ENCODE results near the gene SHC2. TPM values are rescaled to one million over a fixed set of nuclear protein-coding genes. Genes with fewer than 3 reads are reported as not detected.

Gene SHC2
- total RNA-seq, 4 donors from 2014 or later: 14.6 to 25.0 (median 17.8) TPM

- intact Hi-C loops (cut with DNase I; ENCODE audit: low total_unique reads): no loop called here
- TF ChIP-seq POLR2A (IDR thresholded peaks at IDR 0.05) (no peak), CTCF (IDR thresholded peaks at IDR 0.05) (no peak)
- H3K4me3 ChIP-seq (ENCODE audit: low read depth, poor library complexity, severe bottlenecking): no peak overlapping the region
- 58 to 68% methylated on average over 31 to 32 of the region's 38 CpGs for WGBS, 2 donors
- no peak for DNase-seq (ENCODE audit: low spot score in 2 of 2)
These were observed 57.4 kb downstream of the SHC2 start for GRCh38 chr19:403221-404027.

- intact Hi-C loops (cut with DNase I; ENCODE audit: low total_unique reads): no loop called here
- TF ChIP-seq CTCF (IDR thresholded peaks at IDR 0.05): no peak
- TF ChIP-seq POLR2A (IDR thresholded peaks at IDR 0.05): no peak
- WGBS, 2 donors: 85 to 86% methylated on average over 11 of the region's 11 CpGs
- DNase-seq (ENCODE audit: low spot score in 2 of 2): no peak
- no peak overlapping the region for H3K4me3 ChIP-seq (ENCODE audit: low read depth, poor library complexity, severe bottlenecking)
These were observed 58.0 kb downstream of the SHC2 start for GRCh38 chr19:402786-403185.

- WGBS, 2 donors: 26 to 43% methylated on average over 20 to 38 of the region's 38 CpGs
- peak in 1 of 2 donors; percentile 73 for DNase-seq (ENCODE audit: low spot score in 2 of 2)
- H3K4me3 ChIP-seq (ENCODE audit: low read depth, poor library complexity, severe bottlenecking): no peak overlapping the region
- intact Hi-C loops (cut with DNase I; ENCODE audit: low total_unique reads): no loop called here
- TF ChIP-seq CTCF (IDR thresholded peaks at IDR 0.05): no peak
- TF ChIP-seq POLR2A (IDR thresholded peaks at IDR 0.05): no peak
These were observed 58.8 kb downstream of the SHC2 start for GRCh38 chr19:401866-402511.

GRCh38 chr19:400976-401865 lies 59.6 kb downstream of the SHC2 start:
- H3K4me3 ChIP-seq (ENCODE audit: low read depth, poor library complexity, severe bottlenecking): no peak overlapping the region
- intact Hi-C loops (cut with DNase I; ENCODE audit: low total_unique reads): no loop called here
- WGBS, 2 donors: 76 to 83% methylated on average over 35 of the region's 43 CpGs
- DNase-seq (ENCODE audit: low spot score in 2 of 2): peak in 1 of 2 donors; percentile 78
- TF ChIP-seq CTCF (IDR thresholded peaks at IDR 0.05) (no peak), POLR2A (IDR thresholded peaks at IDR 0.05) (no peak)

- TF ChIP-seq POLR2A (IDR thresholded peaks at IDR 0.05) (no peak), CTCF (IDR thresholded peaks at IDR 0.05) (no peak)
- intact Hi-C loops (cut with DNase I; ENCODE audit: low total_unique reads): no loop called here
- no peak for DNase-seq (ENCODE audit: low spot score in 2 of 2)
- no peak overlapping the region for H3K4me3 ChIP-seq (ENCODE audit: low read depth, poor library complexity, severe bottlenecking)
- 82 to 88% methylated on average over 8 to 9 of the region's 9 CpGs for WGBS, 2 donors
These were observed 61.5 kb downstream of the SHC2 start for GRCh38 chr19:399370-399769.
